Middle frontal gyrus (tissue), 1 donor: Measurements from ENCODE around the gene DPP6.
"Not testable (repeated sequence)": the region's sequence is repeated elsewhere in the genome, so short reads cannot be mapped to it uniquely, and the experiment has no call there.

ENCODE experiments used
- DNase-seq: peaks from one replicate; pipeline ENCODE4 v3.0.0-alpha.2; 2015; ENCODE audit warnings: low spot score; ENCODE audit errors: extremely low spot score

Gene DPP6

DNA sequence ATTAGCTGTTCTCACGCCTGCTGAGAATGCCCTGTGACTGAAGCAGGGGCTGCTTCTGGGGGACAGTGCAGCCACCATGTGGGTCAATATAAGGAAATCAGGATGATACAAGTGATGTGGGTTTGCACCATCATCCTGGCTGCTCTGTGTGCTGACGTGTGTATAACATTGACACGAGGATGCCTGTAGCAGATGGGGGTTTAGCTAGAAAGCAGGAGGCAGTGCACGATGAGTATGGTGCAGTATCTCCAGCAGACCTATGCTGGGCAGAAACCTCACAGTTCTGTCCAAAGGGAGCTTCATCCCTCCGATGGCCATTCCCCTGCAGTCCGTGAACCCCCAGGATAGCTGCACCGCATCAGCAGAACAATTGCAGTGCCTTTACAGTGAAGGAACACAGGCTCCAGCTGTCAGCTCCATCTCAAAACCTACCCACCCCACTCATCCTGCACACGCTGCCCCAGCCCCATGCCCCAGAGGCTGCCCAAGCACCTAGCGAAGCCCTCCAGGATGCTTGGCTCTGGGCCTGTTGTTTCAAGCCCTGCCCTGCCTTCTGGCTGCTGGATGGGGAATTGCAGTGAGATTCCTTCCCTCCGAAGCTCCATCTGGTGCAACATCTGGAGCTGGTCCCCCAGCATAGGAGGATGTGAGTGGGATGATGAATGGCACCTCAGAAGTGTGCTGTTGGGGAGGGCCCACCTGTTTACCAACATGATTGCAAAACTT, 96.8 kb downstream of the DPP6 start:
- not testable (repeated sequence) for DNase-seq

DNA sequence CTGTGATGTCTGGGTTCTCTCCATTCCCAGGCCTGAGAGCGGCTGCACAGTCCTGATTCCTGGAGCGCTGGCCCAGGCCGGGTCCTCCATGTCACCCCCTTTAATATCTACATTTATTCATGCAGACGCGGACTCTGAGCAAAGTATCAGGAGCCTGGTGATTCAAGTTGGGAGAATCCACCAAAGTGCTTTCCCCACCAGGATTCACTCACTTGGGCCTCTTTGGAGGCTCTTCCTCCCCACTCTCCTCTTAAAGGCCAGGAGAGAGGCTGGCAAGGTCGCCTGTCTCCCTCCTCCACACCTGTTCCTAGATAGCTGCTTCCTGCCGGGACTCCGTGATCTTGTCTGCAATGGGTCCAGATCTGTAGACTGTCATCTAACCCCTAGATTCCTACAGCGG, 98.5 kb downstream of the DPP6 start:
- not testable (repeated sequence) for DNase-seq

DNA sequence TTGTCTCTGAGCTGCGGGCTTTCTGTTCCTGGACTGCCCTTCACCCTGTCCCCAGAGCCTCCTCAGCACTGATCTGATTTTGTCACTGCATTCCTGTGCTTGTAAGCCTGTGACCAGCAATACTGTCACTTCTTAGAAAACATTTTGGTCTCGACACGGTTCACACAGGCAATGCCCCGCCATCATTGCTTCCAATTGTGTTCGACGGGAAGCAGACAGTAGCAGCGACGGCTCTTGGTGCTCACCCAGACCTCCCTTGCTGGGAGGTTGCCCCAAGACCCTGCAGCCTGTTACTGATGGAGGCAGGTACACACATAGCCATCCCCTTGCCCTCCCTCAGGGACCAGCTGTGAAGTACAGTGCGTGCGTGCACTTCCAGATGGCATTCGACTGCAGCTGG, 99.1 kb downstream of the DPP6 start:
- DNase-seq, result not testable (repeated sequence)

GRCh38 chr7:154155928-154156327, 103.7 kb downstream of the DPP6 start:
- DNase-seq, result not testable (repeated sequence)

GRCh38 chr7:154162921-154163320, 110.7 kb downstream of the DPP6 start:
- not testable (repeated sequence) for DNase-seq

DNA sequence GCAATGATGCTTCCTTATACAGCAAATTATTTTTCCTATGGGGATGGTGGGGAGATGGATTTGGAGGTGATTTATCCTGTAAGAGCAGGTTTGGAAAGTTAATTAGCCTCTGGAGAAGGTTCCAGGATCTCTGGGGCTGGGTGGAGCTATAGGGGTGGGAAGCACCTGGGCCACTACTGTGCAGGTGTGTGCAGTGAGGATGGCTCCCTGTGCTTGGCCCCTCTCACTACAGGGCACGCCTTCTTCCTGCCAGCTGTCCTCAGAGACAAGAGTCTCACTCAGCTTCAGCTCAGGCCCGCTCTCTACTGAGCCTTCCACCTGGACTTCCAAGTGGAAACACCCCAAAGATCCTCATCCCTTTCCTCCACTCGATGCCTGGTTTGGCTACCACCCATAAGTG, 111.4 kb downstream of the DPP6 start:
- not testable (repeated sequence) for DNase-seq

DNA sequence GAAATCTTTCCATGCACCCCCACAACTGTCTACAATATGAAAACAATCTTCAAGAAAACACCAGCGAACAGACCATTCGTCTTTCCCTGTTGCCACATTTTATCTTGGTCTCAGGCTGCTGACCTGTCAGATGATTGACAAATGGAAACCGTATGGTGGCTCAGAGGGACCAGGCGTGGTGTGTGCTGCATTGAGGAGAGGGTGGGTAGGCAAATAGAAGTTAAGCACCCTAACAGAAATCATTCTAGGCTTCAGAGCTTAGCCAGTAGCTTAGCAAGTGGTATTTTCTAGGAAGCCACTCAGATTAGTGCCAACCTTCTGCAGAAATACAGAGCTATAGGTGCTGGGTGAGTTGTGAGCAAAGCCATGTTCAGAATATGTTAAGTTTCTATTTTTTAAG, 114.9 kb downstream of the DPP6 start:
- DNase-seq, result no peak

- DNase-seq, result peak; percentile 22
Measured at GRCh38 chr7:154167807-154168206, 115.6 kb downstream of the DPP6 start.

GRCh38 chr7:154171422-154171821, 119.2 kb downstream of the DPP6 start:
- no peak for DNase-seq

GRCh38 chr7:154172236-154172635, 120.0 kb downstream of the DPP6 start:
- DNase-seq, result no peak

DNA sequence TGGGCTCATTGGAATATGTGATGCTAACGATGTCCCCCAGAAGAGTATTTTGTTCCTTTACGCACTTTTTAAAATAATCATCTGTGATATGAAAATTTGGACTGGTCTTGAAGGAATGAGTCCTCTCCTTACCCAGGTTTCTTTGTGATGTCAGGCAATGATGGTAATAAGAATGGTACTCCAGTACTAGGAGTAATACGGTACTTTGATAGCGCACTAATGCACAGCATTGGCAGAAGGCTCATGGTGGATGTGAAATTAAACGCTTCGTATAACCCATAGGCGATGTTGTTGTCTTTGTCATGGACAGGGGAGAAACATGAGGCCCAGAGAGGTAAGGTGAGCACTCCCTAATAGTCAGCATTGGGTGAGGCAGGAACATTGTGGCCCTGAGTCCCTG, 125.4 kb downstream of the DPP6 start:
- DNase-seq, result no peak

DNA sequence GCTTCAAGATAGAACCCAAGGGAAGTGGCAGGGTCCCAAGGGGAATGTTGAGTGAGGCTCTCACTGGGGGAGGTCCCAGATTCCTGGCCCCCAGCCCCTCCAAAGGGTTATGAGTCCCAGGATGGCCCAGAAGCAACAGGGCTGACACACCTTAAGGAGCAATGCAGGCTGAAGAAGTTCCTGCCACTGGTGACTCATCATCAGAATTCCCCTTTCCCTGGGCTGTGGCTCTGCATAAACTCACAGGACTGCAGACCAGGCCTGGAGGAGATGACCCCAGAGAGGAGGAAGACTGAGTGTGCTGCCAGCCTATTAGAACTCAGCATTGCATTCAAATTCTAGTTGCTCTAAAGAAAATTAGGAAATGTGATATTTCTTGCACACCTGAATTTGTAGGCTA, 126.7 kb downstream of the DPP6 start:
- no peak for DNase-seq

DNA sequence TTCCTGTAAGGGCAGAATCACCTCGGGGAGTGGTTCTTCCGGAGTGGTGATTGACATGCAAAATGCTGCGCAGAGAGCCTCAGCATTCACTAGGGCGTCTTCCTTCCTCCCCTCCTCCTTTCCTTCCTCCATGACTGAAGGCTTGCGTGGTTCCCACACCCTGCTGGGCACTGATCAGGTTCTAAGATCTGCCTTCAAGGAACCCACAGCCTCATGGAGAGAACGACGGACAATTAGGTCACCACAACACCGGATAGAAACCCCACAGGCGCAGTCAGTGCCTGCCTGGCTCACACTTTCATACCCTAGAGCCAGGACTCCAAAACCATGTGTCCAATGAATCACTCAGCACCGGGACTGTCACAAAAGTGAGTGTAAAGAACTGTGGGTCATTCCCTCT, 131.3 kb downstream of the DPP6 start:
- DNase-seq, result no peak

DNA sequence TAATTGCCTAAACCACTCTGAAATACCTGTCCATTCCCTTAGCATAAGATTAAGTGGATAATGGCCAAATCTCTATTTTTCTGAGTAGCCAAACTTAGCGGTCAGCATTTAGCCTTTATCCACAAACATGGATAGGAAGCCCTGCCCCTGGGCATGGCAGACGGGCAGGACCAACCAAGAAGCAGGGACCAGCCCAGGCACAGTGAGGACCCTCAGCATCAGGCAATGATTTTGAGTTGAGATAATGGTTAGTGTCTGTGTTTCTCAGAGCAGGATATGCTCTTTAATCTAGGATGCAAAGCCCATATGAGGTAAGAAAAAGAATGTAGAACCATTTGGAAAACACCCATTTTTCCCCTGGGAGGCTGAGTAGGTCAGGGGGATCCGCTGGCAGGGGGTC, 131.7 kb downstream of the DPP6 start:
- no peak for DNase-seq

DNA sequence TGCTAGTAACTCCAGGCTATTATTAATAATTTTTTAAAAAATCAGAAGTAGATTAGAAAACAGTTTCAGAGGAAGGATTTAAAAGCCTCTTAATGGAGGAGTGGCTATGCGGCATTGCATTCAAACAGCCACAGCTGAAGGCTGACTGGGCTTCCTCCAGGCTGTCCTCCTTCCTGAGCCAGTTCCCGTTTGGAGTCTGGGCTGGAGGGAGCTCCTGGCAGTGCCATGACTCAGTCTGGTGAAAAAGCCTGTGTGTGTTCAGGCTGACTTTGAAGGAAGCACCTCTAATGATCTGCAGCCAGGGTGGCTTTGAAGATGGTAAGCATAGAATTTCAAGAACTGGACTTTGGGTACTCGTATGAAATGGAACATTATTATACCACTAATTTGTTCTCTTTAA, 134.6 kb downstream of the DPP6 start:
- DNase-seq, result no peak

- no peak for DNase-seq
Measured at GRCh38 chr7:154188330-154188729, 136.1 kb downstream of the DPP6 start.

- DNase-seq, result no peak
Measured at GRCh38 chr7:154195266-154195665, 143.1 kb downstream of the DPP6 start.

DNA sequence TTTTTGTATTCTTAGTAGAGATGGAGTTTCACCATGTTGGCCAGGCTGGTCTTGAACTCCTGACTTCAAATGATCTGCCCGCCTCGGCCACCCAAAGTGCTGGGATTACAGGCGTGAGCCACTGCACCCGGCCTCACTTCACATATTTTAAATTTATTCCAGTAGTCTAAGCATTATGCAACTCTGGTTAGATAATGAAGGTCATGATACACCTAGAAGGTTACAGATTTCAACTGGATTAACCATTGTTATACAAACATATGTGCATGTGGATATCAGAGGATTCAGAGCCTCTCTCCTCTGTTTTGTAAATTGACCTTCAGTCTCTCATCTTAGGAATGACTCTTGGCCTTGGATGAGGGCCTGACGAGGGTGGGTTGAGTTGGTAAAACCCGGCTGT, 146.3 kb downstream of the DPP6 start:
- no peak for DNase-seq

DNA sequence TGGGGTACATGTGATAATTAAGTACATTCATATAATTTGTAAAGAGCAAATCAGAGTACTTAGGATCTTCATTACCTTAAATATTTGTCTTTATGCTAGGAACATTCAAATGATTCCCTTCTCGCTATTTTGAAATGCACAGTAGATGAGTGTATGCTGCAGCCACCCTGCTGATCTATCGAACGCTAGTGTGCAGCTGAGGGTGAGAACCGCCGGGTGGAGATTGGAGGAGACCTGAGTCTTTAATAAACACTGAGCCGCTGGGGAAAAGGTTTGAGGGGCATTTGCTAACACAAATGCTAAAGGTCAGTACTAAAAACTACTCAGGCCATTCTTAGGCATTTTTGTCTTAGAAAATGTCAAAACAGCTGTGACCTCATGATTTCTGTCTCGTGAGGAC, 148.0 kb downstream of the DPP6 start:
- no peak for DNase-seq

GRCh38 chr7:154202002-154202401, 149.8 kb downstream of the DPP6 start:
- no peak for DNase-seq

- DNase-seq, result no peak
Measured at GRCh38 chr7:154204046-154204445, 151.8 kb downstream of the DPP6 start.

DNA sequence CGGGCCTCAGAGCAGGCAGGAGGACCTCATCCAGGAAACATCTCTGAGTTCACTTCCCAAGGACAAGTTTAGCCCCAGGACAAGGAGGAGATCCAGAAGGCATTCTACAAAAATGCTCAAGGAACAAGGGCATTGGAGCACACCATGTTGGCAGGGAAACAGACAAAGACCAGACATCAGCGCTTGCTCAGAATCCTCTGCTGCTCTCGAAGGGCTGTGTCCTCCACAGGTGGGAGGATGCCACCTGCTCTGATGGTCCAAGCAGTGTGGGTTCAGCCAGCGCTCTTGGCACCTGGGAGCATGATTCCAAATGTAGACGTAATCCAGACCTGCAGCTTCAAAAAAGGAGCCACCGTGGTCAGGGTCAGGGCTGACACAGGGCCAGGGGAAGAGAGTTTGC, 160.7 kb downstream of the DPP6 start:
- no peak for DNase-seq

- DNase-seq, result no peak
Measured at GRCh38 chr7:154217688-154218340, 165.6 kb downstream of the DPP6 start.
